ENCODE results near the gene EMX1. TPM values are rescaled to one million over a fixed set of nuclear protein-coding genes. Genes with fewer than 3 reads are reported as not detected.

The EMX1 gene
- polyA plus RNA-seq, 2 donors, result 0.05 to 0.08 TPM

DNA sequence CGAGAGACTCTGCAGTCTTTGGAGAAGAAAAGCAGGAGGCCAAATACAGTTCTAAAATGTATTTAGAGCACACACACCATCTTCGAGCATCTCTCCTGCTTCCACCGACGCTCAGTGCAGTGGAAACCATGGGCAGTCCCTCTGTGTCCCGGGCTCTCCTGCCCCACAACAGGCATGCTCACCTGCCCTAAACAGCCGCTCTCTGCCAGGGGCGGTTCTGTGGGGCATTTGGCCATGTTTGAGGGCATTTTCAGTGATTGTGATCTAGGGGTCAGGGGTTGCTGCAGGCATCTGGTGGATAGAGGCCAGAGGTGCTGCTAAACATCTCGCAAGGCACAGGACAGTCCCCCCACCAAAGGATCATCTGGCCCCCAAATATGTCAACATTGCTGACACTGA is 55.8 kb downstream of the EMX1 start:
- Histone ChIP-seq H3K4me3 (ENCODE audit: low read depth in 1 of 2, low read length in 2 of 2) (no peak overlapping the region), H3K27me3 (ENCODE audit: control insufficient read depth in 1 of 2, insufficient read depth in 2 of 2, low read length in 2 of 2) (no peaks in the 10 kb centered on the region), H3K9me3 (ENCODE audit: control insufficient read depth in 2 of 2, insufficient read depth in 1 of 2, low read depth in 1 of 2, low read length in 1 of 2) (no peaks in the 10 kb centered on the region), H3K27ac (ENCODE audit: low read depth in 2 of 2, low read length in 1 of 2) (no peak overlapping the region), H3K36me3 (ENCODE audit: control insufficient read depth in 2 of 2, insufficient read depth in 2 of 2, low read length in 1 of 2) (no peaks in the 10 kb centered on the region), H3K4me1 (ENCODE audit: control insufficient read depth in 2 of 2, insufficient read depth in 2 of 2, low read length in 1 of 2) (no peaks in the 10 kb centered on the region)
- 88 to 90% methylated on average over 8 of the region's 8 CpGs for WGBS, 2 donors

DNA sequence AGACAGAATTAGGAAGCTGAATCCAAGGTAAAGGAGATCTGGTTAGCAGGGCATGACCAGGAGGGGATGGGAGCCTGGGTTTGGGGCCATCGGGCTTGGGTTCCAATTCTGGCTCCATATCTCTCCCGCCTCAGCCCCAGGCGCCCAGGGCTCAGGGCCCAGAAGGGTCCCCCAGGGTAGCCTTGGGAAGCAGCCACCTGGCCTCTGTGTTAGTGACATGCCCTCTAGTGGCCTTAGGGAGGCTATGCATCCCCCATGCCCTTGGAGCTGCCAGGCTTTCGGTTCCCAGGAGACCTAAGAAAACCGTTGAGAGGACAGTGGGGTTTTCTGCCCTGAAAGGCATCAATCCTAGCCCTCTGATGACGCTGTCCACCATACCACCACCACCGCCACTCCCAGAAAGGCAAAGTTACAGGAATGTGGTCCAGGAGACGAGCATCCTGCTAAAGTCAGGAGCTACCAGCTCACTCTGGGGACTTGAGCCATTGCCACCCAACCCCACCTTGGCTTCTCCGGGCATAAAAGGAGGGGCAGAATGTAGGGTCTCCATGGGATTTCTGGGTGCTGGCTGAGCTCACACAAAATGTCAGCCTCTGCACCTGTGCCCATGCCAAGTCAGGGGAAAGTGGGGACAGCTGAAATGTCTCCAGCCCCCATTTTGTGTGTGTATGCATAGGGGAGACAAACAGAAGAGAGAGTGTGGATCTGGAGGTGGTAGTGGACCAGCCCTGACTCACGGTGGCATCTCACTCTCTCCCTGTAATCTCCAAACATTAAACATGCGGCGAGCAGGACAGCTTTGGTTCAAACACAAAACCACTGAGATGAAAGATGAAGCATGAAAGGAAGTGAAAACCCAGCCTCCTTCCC is 56.5 kb downstream of the EMX1 start:
- Histone ChIP-seq H3K27ac (ENCODE audit: low read depth in 2 of 2, low read length in 1 of 2) (no peak overlapping the region), H3K9me3 (ENCODE audit: control insufficient read depth in 2 of 2, insufficient read depth in 1 of 2, low read depth in 1 of 2, low read length in 1 of 2) (no peaks in the 10 kb centered on the region), H3K36me3 (ENCODE audit: control insufficient read depth in 2 of 2, insufficient read depth in 2 of 2, low read length in 1 of 2) (no peaks in the 10 kb centered on the region), H3K4me3 (ENCODE audit: low read depth in 1 of 2, low read length in 2 of 2) (no peak overlapping the region), H3K4me1 (ENCODE audit: control insufficient read depth in 2 of 2, insufficient read depth in 2 of 2, low read length in 1 of 2) (no peaks in the 10 kb centered on the region), H3K27me3 (ENCODE audit: control insufficient read depth in 1 of 2, insufficient read depth in 2 of 2, low read length in 2 of 2) (no peaks in the 10 kb centered on the region)
- WGBS, 2 donors, result 56 to 61% methylated on average over 12 of the region's 12 CpGs

DNA sequence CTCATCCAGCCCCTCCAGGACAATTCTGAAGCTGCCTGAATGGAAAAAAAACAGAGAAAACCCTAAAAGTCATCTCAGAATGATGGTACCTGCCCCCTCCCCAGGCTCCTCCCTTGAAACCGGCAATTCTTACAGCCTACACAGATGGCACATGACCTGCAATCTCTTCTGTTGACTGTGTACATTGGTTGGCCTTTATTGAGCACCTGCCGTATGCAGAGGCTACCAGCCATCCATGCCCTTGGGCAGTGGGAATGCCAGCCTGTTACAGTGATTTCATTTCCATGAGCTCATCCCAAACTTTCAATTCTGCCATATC is 57.1 kb downstream of the EMX1 start:
- WGBS, 2 donors, result 62 to 77% methylated on average over 2 of the region's 2 CpGs
- Histone ChIP-seq H3K27me3 (ENCODE audit: control insufficient read depth in 1 of 2, insufficient read depth in 2 of 2, low read length in 2 of 2) (no peaks in the 10 kb centered on the region), H3K27ac (ENCODE audit: low read depth in 2 of 2, low read length in 1 of 2) (no peak overlapping the region), H3K9me3 (ENCODE audit: control insufficient read depth in 2 of 2, insufficient read depth in 1 of 2, low read depth in 1 of 2, low read length in 1 of 2) (no peaks in the 10 kb centered on the region), H3K4me3 (ENCODE audit: low read depth in 1 of 2, low read length in 2 of 2) (no peak overlapping the region), H3K36me3 (ENCODE audit: control insufficient read depth in 2 of 2, insufficient read depth in 2 of 2, low read length in 1 of 2) (no peaks in the 10 kb centered on the region), H3K4me1 (ENCODE audit: control insufficient read depth in 2 of 2, insufficient read depth in 2 of 2, low read length in 1 of 2) (no peaks in the 10 kb centered on the region)

DNA sequence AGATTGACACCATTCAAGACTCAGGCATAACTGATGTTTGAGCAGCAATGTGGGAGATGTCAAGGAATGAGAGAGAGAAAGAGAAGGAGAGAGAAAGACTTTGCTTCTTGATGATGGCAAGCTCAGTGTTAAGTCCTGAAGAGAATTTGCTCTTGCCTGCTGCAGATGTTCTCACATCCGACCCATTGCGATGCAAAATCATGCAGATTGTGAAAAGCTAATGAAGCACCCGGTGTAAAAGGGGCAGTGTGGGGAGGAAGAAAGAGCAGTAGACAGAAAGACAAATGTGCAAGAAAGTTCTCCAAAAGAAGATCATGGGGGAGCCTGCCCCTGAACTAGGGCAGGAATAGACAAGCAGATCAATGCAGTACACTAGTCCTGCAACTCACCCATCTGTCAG is 57.7 kb downstream of the EMX1 start:
- WGBS, 2 donors, result 71 to 72% methylated on average over 3 of the region's 3 CpGs
- Histone ChIP-seq H3K9me3 (ENCODE audit: control insufficient read depth in 2 of 2, insufficient read depth in 1 of 2, low read depth in 1 of 2, low read length in 1 of 2) (no peaks in the 10 kb centered on the region), H3K4me1 (ENCODE audit: control insufficient read depth in 2 of 2, insufficient read depth in 2 of 2, low read length in 1 of 2) (no peaks in the 10 kb centered on the region), H3K27ac (ENCODE audit: low read depth in 2 of 2, low read length in 1 of 2) (no peak overlapping the region), H3K4me3 (ENCODE audit: low read depth in 1 of 2, low read length in 2 of 2) (no peak overlapping the region), H3K36me3 (ENCODE audit: control insufficient read depth in 2 of 2, insufficient read depth in 2 of 2, low read length in 1 of 2) (no peaks in the 10 kb centered on the region), H3K27me3 (ENCODE audit: control insufficient read depth in 1 of 2, insufficient read depth in 2 of 2, low read length in 2 of 2) (no peaks in the 10 kb centered on the region)

DNA sequence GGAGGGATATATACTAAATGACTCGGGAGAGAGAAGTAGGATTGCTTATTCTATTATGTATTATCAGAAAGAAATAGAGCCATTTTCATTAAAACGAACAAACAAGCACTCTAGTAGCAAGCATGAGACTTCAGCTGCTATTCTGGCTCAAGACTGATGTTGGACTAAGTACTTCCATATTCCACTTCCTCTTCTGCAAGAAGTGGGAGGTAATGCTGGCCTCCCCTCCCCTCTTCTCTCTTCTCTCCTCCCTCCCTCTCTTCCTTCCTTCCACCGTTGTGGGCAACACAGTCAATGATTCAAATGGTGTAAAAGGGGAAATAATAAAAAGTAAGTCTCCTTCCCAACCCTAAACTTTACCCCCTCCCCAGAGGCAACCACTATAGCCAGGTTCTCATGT is 62.6 kb downstream of the EMX1 start:
- peaks cover 0 to 2% of the 10 kb centered on the region in 2 donors for H3K36me3 ChIP-seq (ENCODE audit: control insufficient read depth in 2 of 2, insufficient read depth in 2 of 2, low read length in 1 of 2)
- H3K4me1 ChIP-seq (ENCODE audit: control insufficient read depth in 2 of 2, insufficient read depth in 2 of 2, low read length in 1 of 2), result no peaks in the 10 kb centered on the region
- WGBS, 2 donors, result 61 to 68% methylated on average over 3 of the region's 3 CpGs
- no peaks in the 10 kb centered on the region for H3K9me3 ChIP-seq (ENCODE audit: control insufficient read depth in 2 of 2, insufficient read depth in 1 of 2, low read depth in 1 of 2, low read length in 1 of 2)
- no peaks in the 10 kb centered on the region for H3K27me3 ChIP-seq (ENCODE audit: control insufficient read depth in 1 of 2, insufficient read depth in 2 of 2, low read length in 2 of 2)
- no peak overlapping the region for H3K27ac ChIP-seq (ENCODE audit: low read depth in 2 of 2, low read length in 1 of 2)
- no peak overlapping the region for H3K4me3 ChIP-seq (ENCODE audit: low read depth in 1 of 2, low read length in 2 of 2)

DNA sequence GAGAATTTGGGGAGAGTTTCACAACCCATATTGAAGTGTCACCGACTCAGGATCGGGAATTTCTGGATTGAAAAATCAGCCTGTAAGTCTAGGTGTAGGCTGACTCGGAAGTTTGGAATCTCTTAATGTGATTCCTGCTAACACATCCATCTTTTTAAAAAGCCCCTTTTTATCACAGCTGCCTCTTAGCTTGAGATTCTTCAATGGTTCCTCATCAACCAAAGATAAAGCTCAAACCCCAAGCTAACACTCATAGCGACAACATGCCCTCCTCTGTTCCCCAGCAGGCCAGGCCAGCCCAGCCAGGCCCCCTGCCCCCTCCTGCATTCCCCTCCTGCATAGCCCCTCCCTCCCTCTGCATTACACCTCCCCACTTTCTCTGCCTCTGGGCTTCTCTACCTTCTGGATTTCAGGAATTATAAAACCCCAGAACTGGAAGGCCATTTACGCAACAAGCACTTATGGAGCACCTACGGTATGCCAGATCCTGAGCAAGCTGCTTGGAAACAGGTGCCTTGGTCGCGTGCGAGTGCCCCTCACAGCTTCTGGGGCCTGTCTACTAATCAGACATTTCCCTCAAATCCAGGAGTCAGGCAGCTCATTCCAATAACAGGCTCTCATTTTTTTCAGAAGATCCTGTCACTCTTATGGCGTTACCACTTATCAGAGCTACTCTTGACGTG is 63.4 kb downstream of the EMX1 start:
- Histone ChIP-seq H3K4me3 (ENCODE audit: low read depth in 1 of 2, low read length in 2 of 2) (no peak overlapping the region), H3K9me3 (ENCODE audit: control insufficient read depth in 2 of 2, insufficient read depth in 1 of 2, low read depth in 1 of 2, low read length in 1 of 2) (no peaks in the 10 kb centered on the region), H3K4me1 (ENCODE audit: control insufficient read depth in 2 of 2, insufficient read depth in 2 of 2, low read length in 1 of 2) (no peaks in the 10 kb centered on the region), H3K27me3 (ENCODE audit: control insufficient read depth in 1 of 2, insufficient read depth in 2 of 2, low read length in 2 of 2) (no peaks in the 10 kb centered on the region), H3K27ac (ENCODE audit: low read depth in 2 of 2, low read length in 1 of 2) (no peak overlapping the region), H3K36me3 (ENCODE audit: control insufficient read depth in 2 of 2, insufficient read depth in 2 of 2, low read length in 1 of 2) (peaks cover 0 to 2% of the 10 kb centered on the region in 2 donors)
- WGBS, 2 donors, result 89 to 93% methylated on average over 11 of the region's 11 CpGs

DNA sequence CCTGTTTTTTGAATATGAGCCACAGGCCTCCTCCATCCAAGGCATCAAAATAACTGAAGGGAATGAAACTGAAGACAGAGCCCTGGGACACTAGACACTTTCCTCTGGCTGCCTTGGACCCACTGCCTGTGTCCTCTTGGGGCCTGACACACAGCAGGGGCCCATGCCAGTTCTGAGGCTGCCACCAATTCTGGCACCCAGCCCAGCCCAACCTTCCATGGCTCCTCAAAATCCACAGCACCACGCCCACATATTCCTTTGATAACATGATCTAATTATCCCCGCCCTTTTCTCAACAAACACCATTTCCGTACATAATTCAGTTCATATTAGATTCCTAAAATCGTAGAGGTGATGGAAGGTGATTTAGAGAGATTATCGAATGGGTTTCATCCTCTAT is 64.2 kb downstream of the EMX1 start:
- 87 to 88% methylated on average over 5 of the region's 5 CpGs for WGBS, 2 donors
- no peaks in the 10 kb centered on the region for H3K27me3 ChIP-seq (ENCODE audit: control insufficient read depth in 1 of 2, insufficient read depth in 2 of 2, low read length in 2 of 2)
- no peak overlapping the region for H3K4me3 ChIP-seq (ENCODE audit: low read depth in 1 of 2, low read length in 2 of 2)
- H3K27ac ChIP-seq (ENCODE audit: low read depth in 2 of 2, low read length in 1 of 2), result no peak overlapping the region
- H3K36me3 ChIP-seq (ENCODE audit: control insufficient read depth in 2 of 2, insufficient read depth in 2 of 2, low read length in 1 of 2), result peaks cover 0 to 2% of the 10 kb centered on the region in 2 donors
- H3K9me3 ChIP-seq (ENCODE audit: control insufficient read depth in 2 of 2, insufficient read depth in 1 of 2, low read depth in 1 of 2, low read length in 1 of 2), result no peaks in the 10 kb centered on the region
- no peaks in the 10 kb centered on the region for H3K4me1 ChIP-seq (ENCODE audit: control insufficient read depth in 2 of 2, insufficient read depth in 2 of 2, low read length in 1 of 2)

DNA sequence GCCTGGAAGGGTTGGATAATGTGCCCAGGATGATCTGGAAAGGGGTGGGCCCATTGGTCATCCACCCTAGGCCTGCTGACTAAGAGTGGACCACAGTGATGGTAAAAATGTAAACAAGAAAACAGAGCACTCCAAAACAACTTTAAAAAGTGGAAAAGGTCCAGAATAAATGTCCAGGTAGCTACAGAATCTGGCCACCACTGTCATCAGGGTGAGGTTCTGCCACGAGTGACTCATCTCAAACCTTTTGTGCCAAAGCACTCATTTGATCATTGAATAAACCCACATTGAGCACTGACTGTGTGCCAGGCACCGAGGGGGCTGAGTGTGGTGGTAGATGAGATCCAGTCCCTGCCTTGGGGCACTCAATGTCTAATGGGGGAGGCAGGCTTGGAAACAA is 64.9 kb downstream of the EMX1 start:
- H3K4me3 ChIP-seq (ENCODE audit: low read depth in 1 of 2, low read length in 2 of 2), result no peak overlapping the region
- H3K4me1 ChIP-seq (ENCODE audit: control insufficient read depth in 2 of 2, insufficient read depth in 2 of 2, low read length in 1 of 2), result no peaks in the 10 kb centered on the region
- no peaks in the 10 kb centered on the region for H3K9me3 ChIP-seq (ENCODE audit: control insufficient read depth in 2 of 2, insufficient read depth in 1 of 2, low read depth in 1 of 2, low read length in 1 of 2)
- H3K36me3 ChIP-seq (ENCODE audit: control insufficient read depth in 2 of 2, insufficient read depth in 2 of 2, low read length in 1 of 2), result peaks cover 0 to 2% of the 10 kb centered on the region in 2 donors
- no peaks in the 10 kb centered on the region for H3K27me3 ChIP-seq (ENCODE audit: control insufficient read depth in 1 of 2, insufficient read depth in 2 of 2, low read length in 2 of 2)
- 64 to 68% methylated on average over 2 of the region's 2 CpGs for WGBS, 2 donors
- H3K27ac ChIP-seq (ENCODE audit: low read depth in 2 of 2, low read length in 1 of 2), result no peak overlapping the region

DNA sequence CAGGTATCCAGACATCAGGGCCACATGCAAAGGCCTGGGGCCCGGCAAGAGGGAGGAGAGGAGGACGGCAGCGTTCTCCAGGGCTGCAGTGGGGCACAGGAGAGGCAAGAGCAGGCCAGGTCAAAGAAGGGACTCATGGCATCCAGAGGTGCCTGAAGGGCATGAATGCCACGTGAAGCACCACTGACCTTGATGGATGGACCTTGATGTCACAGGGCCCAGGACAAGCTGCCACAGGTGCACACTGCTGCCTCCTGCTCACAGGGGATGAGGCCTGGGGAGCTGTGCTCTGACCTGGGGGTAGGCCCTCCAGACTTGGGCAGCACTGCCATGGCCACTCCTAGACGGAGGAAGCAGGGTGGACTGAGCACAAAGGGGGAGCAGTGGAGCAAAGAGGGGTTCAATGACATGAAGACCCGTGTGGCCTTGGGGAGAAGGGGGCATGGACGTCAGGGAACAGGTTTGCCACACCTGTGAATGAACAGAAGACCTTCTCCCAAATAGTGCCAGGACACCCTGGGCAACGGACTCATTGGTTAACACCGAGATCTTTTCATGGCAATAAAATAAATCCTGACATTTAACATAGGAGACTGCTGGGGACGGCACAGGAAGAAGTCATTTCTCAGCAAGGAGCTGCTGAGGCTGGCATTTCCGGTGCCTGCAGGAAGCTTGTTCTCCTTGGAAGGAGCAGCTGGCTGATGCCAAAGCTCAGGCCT is 65.6 kb downstream of the EMX1 start:
- 86 to 88% methylated on average over 11 of the region's 11 CpGs for WGBS, 2 donors
- no peak overlapping the region for H3K4me3 ChIP-seq (ENCODE audit: low read depth in 1 of 2, low read length in 2 of 2)
- peaks cover 0 to 2% of the 10 kb centered on the region in 2 donors for H3K36me3 ChIP-seq (ENCODE audit: control insufficient read depth in 2 of 2, insufficient read depth in 2 of 2, low read length in 1 of 2)
- no peaks in the 10 kb centered on the region for H3K9me3 ChIP-seq (ENCODE audit: control insufficient read depth in 2 of 2, insufficient read depth in 1 of 2, low read depth in 1 of 2, low read length in 1 of 2)
- H3K27me3 ChIP-seq (ENCODE audit: control insufficient read depth in 1 of 2, insufficient read depth in 2 of 2, low read length in 2 of 2), result no peaks in the 10 kb centered on the region
- H3K4me1 ChIP-seq (ENCODE audit: control insufficient read depth in 2 of 2, insufficient read depth in 2 of 2, low read length in 1 of 2), result no peaks in the 10 kb centered on the region
- H3K27ac ChIP-seq (ENCODE audit: low read depth in 2 of 2, low read length in 1 of 2), result no peak overlapping the region
